Neural cell (in vitro differentiated cells): ENCODE data around the gene HSBP1L1. TPM values are rescaled to one million over a fixed set of nuclear protein-coding genes. Genes with fewer than 3 reads are reported as not detected.

Experiments used
- H2AFZ ChIP-seq: fragments of 200-600, 300-800 bp; sonication (generic), shearing (Covaris generic); 2 replicates; pipeline ENCODE4 v1.6.0; 2014; ENCODE audit warnings: low read depth, mild to moderate bottlenecking, antibody characterized with exemption, low read length, moderate library complexity
- H3F3A ChIP-seq: fragments of 200-600 bp; shearing (Covaris generic); 2 replicates; pipeline ENCODE4 v1.6.1; 2016; ENCODE audit warnings: mild to moderate bottlenecking, moderate library complexity, mixed read lengths, antibody characterized with exemption, low read length; ENCODE audit not compliant: insufficient read depth, poor library complexity, severe bottlenecking
- H3K27ac ChIP-seq: fragments of 200-600, 300-800 bp; sonication (generic), shearing (Covaris generic); 2 replicates; pipeline ENCODE4 v1.5.1; 2014; ENCODE audit warnings: mild to moderate bottlenecking, low read length, moderate library complexity
- H3K27me3 ChIP-seq: fragments of 300-800, 200-600 bp; sonication (generic), shearing (Covaris generic); 2 replicates; pipeline ENCODE4 v1.6.0; 2014; ENCODE audit warnings: mild to moderate bottlenecking, low read depth, low read length, moderate library complexity; ENCODE audit not compliant: insufficient read depth
- H3K36me3 ChIP-seq: fragments of 300-800, 200-600 bp; sonication (generic), shearing (Covaris generic); 2 replicates; pipeline ENCODE4 v1.5.1; 2014; ENCODE audit warnings: mild to moderate bottlenecking, antibody characterized with exemption, low read length, moderate library complexity; ENCODE audit not compliant: insufficient read depth
- H3K4me2 ChIP-seq: fragments of 300-800, 200-600 bp; sonication (generic), shearing (Covaris generic); 2 replicates; pipeline ENCODE4 v1.6.0; 2014; ENCODE audit warnings: mild to moderate bottlenecking, low read length
- H3K4me3 ChIP-seq: fragments of 300-800, 200-600 bp; sonication (generic), shearing (Covaris generic); 2 replicates; pipeline ENCODE4 v1.5.1; 2014; ENCODE audit warnings: mild to moderate bottlenecking, low read length, moderate library complexity
- H3K79me2 ChIP-seq: fragments of 200-600 bp; shearing (Covaris generic); replicated peaks from 2 replicates; pipeline ENCODE4 v1.6.0; 2014; ENCODE audit warnings: mild to moderate bottlenecking, low read length, moderate library complexity; ENCODE audit not compliant: insufficient read depth
- H3K9ac ChIP-seq: fragments of 300-800, 200-600 bp; sonication (generic), shearing (Covaris generic); 2 replicates; pipeline ENCODE4 v1.6.1; 2016; ENCODE audit warnings: mild to moderate bottlenecking, low read length, mixed read lengths
- H3K9me2 ChIP-seq: fragments of 200-600 bp; shearing (Covaris generic); 2 replicates; pipeline ENCODE4 v1.6.1; 2016; ENCODE audit warnings: mild to moderate bottlenecking, low read length, mixed read lengths; ENCODE audit not compliant: insufficient read depth
- H3K9me3 ChIP-seq: fragments of 200-600, 300-800 bp; sonication (generic), shearing (Covaris generic); 2 replicates; pipeline ENCODE4 v1.6.1; 2016; ENCODE audit warnings: mild to moderate bottlenecking, mixed run types, low read length, moderate library complexity, mixed read lengths
- H4K20me1 ChIP-seq: fragments of 200-600 bp; shearing (Covaris generic); 2 replicates; pipeline ENCODE4 v1.6.1; 2016; ENCODE audit warnings: mild to moderate bottlenecking, mixed run types; ENCODE audit not compliant: insufficient read depth
- CTCF ChIP-seq: fragments of 450-650 bp; IDR thresholded peaks from 2 replicates; pipeline ENCODE4 v1.5.1; 2014; ENCODE audit warnings: antibody characterized with exemption, mild to moderate bottlenecking, moderate library complexity; ENCODE audit not compliant: poor library complexity, severe bottlenecking
- EP300 ChIP-seq: fragments of 450-650 bp; conservative IDR thresholded peaks from 2 replicates; pipeline ENCODE4 v1.6.1; 2014; ENCODE audit warnings: antibody characterized with exemption, mild to moderate bottlenecking, moderate library complexity; ENCODE audit not compliant: poor library complexity, severe bottlenecking
- EZH2 ChIP-seq: fragments of 200-600, 300-800 bp; shearing (Covaris generic), sonication (generic); IDR thresholded peaks from 2 replicates; pipeline ENCODE4 v1.6.1; 2014; ENCODE audit warnings: antibody characterized with exemption, low read length, borderline replicate concordance, mild to moderate bottlenecking; ENCODE audit not compliant: insufficient read depth, poor library complexity, severe bottlenecking
- MXI1 ChIP-seq: fragments of 450-650 bp; conservative IDR thresholded peaks from 2 replicates; pipeline ENCODE4 v1.6.1; 2014; ENCODE audit warnings: antibody characterized with exemption, mild to moderate bottlenecking; ENCODE audit not compliant: poor library complexity, severe bottlenecking
- POLR2AphosphoS5 ChIP-seq: IDR thresholded peaks from 2 replicates; pipeline ENCODE4 v1.6.1; 2012
- RAD21 ChIP-seq: fragments of 450-650 bp; conservative IDR thresholded peaks from 2 replicates; pipeline ENCODE4 v1.6.1; 2014; ENCODE audit warnings: antibody characterized with exemption, mild to moderate bottlenecking, moderate library complexity
- REST ChIP-seq: IDR thresholded peaks from 2 replicates; pipeline ENCODE4 v1.6.1; 2012; ENCODE audit warnings: borderline replicate concordance
- SMC3 ChIP-seq: fragments of 450-650 bp; conservative IDR thresholded peaks from 2 replicates; pipeline ENCODE4 v1.6.1; 2014; ENCODE audit warnings: antibody characterized with exemption, mild to moderate bottlenecking, moderate library complexity; ENCODE audit not compliant: poor library complexity
- TAF1 ChIP-seq: IDR thresholded peaks from 2 replicates; pipeline ENCODE4 v1.6.1; 2012; ENCODE audit warnings: low read depth
- polyA plus RNA-seq: library from polyadenylated mRNA; depleted of rRNA; stranded (reverse); fragments of >200 nt; gene quantifications from 2 replicates; pipeline ENCODE4 v1.2.3, GENCODE V29; 2014

HSBP1L1 gene
- polyA plus RNA-seq, 1 donor from 2014 or later = 0.84 TPM

GRCh38 chr18:79921984-79922965 lies 42.2 kb upstream of the HSBP1L1 start:
- no peak overlapping the region for H3K9ac ChIP-seq
- H3K9me2 ChIP-seq = no peaks in the 10 kb centered on the region
- TF ChIP-seq RAD21 (no peak), REST (no peak), POLR2AphosphoS5 (no peak), EP300 (no peak), EZH2 (no peak), CTCF (no peak), MXI1 (no peak), TAF1 (no peak), SMC3 (no peak)
- no peaks in the 10 kb centered on the region for H3K27me3 ChIP-seq
- peaks cover 23% of the 10 kb centered on the region for H3K9me3 ChIP-seq
- no peak overlapping the region for H3K4me2 ChIP-seq
- no peak overlapping the region for H3K4me3 ChIP-seq
- H3K79me2 ChIP-seq = no peaks in the 10 kb centered on the region
- no peaks in the 10 kb centered on the region for H3F3A ChIP-seq
- peaks cover 6% of the 10 kb centered on the region for H3K36me3 ChIP-seq
- no peak overlapping the region for H2AFZ ChIP-seq
- H3K27ac ChIP-seq = no peak overlapping the region
- H4K20me1 ChIP-seq = no peaks in the 10 kb centered on the region

- H3K27ac ChIP-seq = no peak overlapping the region
- H3K4me3 ChIP-seq = no peak overlapping the region
- no peaks in the 10 kb centered on the region for H3K79me2 ChIP-seq
- no peaks in the 10 kb centered on the region for H4K20me1 ChIP-seq
- H3K36me3 ChIP-seq = peaks cover 4% of the 10 kb centered on the region
- no peak overlapping the region for H3K9ac ChIP-seq
- TF ChIP-seq CTCF (no peak), MXI1 (no peak), SMC3 (no peak), TAF1 (no peak)
- H3K4me2 ChIP-seq = no peak overlapping the region
- no peaks in the 10 kb centered on the region for H3K9me2 ChIP-seq
- no peaks in the 10 kb centered on the region for H3K27me3 ChIP-seq
- H2AFZ ChIP-seq = no peak overlapping the region
- H3K9me3 ChIP-seq = peaks cover 24% of the 10 kb centered on the region
- no peaks in the 10 kb centered on the region for H3F3A ChIP-seq
Observed at GRCh38 chr18:79922971-79923411, 41.5 kb upstream of the HSBP1L1 start.
